ENCODE results near the gene SYT1.
A peak's percentile ranks its signal among the peaks of the same experiment; 100 is the strongest.

DNA sequence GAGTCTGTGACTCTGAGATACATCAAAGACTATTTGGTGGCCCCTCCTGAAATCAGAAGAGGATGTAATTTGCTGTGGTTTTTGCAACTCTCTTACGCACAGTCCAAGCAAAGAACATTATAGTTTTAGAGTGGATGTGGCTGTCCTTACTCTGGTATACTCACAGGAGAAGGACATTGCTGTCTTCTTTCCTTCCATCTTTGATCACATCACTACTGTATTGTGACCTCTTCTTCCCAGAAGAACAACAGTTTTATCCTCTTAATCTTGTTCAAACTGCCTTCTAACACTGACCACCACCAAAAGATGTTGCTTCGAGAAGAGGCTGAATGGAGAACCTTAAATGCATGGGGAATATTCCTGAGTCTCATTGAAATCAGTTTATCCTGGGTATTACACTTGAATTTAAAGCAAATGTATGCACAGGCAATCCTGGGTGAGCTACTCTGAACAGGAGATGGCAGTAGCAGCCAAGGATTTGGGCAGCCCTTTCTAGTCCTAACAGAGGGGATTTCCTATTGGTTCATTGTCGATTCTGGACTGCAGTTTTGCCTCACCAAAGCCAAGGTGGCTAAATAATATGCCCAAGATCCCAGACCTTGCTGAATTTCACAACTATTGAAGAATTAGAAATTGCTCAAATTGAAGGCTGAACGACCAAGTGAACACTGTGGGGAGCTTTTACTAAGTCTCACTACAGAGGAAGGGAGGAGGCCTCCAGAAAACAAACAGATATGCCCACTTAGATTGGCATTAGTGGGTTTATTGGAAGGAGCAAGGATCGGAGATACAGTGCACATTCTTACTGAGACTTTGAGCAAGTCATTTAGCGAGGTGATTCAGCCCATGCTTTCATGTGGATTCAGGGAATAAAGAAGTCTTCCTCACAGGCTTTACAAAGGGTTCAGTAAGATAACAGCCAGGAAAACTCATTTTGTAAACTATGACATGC is 543.4 kb downstream of the SYT1 start:
- TF ChIP-seq, protein P1, sequence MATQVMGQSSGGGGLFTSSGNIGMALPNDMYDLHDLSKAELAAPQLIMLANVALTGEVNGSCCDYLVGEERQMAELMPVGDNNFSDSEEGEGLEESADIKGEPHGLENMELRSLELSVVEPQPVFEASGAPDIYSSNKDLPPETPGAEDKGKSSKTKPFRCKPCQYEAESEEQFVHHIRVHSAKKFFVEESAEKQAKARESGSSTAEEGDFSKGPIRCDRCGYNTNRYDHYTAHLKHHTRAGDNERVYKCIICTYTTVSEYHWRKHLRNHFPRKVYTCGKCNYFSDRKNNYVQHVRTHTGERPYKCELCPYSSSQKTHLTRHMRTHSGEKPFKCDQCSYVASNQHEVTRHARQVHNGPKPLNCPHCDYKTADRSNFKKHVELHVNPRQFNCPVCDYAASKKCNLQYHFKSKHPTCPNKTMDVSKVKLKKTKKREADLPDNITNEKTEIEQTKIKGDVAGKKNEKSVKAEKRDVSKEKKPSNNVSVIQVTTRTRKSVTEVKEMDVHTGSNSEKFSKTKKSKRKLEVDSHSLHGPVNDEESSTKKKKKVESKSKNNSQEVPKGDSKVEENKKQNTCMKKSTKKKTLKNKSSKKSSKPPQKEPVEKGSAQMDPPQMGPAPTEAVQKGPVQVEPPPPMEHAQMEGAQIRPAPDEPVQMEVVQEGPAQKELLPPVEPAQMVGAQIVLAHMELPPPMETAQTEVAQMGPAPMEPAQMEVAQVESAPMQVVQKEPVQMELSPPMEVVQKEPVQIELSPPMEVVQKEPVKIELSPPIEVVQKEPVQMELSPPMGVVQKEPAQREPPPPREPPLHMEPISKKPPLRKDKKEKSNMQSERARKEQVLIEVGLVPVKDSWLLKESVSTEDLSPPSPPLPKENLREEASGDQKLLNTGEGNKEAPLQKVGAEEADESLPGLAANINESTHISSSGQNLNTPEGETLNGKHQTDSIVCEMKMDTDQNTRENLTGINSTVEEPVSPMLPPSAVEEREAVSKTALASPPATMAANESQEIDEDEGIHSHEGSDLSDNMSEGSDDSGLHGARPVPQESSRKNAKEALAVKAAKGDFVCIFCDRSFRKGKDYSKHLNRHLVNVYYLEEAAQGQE (IDR thresholded peaks at IDR 0.05; ENCODE audit: unreplicated experiment): no peak
- TF ChIP-seq, protein P2, sequence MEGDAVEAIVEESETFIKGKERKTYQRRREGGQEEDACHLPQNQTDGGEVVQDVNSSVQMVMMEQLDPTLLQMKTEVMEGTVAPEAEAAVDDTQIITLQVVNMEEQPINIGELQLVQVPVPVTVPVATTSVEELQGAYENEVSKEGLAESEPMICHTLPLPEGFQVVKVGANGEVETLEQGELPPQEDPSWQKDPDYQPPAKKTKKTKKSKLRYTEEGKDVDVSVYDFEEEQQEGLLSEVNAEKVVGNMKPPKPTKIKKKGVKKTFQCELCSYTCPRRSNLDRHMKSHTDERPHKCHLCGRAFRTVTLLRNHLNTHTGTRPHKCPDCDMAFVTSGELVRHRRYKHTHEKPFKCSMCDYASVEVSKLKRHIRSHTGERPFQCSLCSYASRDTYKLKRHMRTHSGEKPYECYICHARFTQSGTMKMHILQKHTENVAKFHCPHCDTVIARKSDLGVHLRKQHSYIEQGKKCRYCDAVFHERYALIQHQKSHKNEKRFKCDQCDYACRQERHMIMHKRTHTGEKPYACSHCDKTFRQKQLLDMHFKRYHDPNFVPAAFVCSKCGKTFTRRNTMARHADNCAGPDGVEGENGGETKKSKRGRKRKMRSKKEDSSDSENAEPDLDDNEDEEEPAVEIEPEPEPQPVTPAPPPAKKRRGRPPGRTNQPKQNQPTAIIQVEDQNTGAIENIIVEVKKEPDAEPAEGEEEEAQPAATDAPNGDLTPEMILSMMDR (conservative IDR thresholded peaks at IDR 0.05; ENCODE audit: low read depth in 2 of 2): peak; percentile 88 to 89
- TF ChIP-seq EZH2phosphoT487 (IDR thresholded peaks at IDR 0.05; ENCODE audit: unreplicated experiment) (no peak), EZH2 (IDR thresholded peaks at IDR 0.05; ENCODE audit: low read depth, unreplicated experiment) (no peak), POLR2AphosphoS5 (IDR thresholded peaks at IDR 0.05; ENCODE audit: low read depth) (no peak), ZNF331 (CRISPR knock-in tag; IDR thresholded peaks at IDR 0.05; ENCODE audit: low read depth) (no peak), NANOG (IDR thresholded peaks at IDR 0.05; ENCODE audit: borderline replicate concordance) (no peak), JUNB (IDR thresholded peaks at IDR 0.05; ENCODE audit: unreplicated experiment) (no peak)
